Hematopoietic multipotent progenitor cell treated with erythropoietin and hydrocortisone succinate and interleukin-3 and kit ligand, for 4 days (in vitro differentiated cells): ENCODE data around the gene CPD.

Experiments used
- DNase-seq: peaks from one replicate; pipeline ENCODE4 v3.0.0-alpha.2; 2015

Gene CPD

DNA sequence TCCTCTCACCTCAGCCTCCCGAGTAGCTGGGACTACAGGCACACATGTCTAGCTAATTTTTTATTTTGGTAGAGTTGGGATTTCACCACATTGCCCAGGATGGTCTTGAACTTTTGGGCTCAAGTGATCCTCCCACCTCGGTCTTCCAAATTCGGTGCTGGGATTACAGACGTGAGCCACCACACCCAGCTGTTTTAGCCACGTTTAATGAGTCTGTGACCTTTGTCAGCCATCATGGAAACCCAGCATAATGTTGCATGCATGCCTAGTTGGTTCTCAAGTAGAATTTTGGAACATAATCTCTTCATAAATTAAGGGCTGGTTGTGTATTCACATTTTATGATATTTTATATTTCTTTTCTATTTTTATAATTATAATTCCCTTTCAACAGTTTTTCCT is 140.4 kb downstream of the CPD start:
- no peak for DNase-seq
